Smooth muscle cell of bladder (primary cell): ENCODE data around the gene HNRNPA2B1. TPM values are rescaled to one million over a fixed set of nuclear protein-coding genes. Genes with fewer than 3 reads are reported as not detected.

Experiments used
- total RNA-seq: library from RNA; depleted of rRNA; stranded (reverse); fragments of >200 nt; gene quantifications from 2 replicates; pipeline ENCODE4 v1.2.3, GENCODE V29; 2014

Gene HNRNPA2B1
- total RNA-seq: 57.2 and 69.4 TPM in 2 replicates

GRCh38 chr7:26200444-26201246 is at the start of gene HNRNPA2B1:
HNRNPA2B1 (minus strand) TSS chr7:26200746; CDS start chr7:26200577, 169 bp downstream.

GRCh38 chr7:26201247-26202018 is 887 bp upstream of the HNRNPA2B1 start, which contains the start of gene CBX3:
CBX3 (plus strand) TSS chr7:26201745; CDS start chr7:26202999, 1,254 bp downstream.

GRCh38 chr7:26151953-26152781 is 48.4 kb downstream of the HNRNPA2B1 start, which contains the start of gene NFE2L3:
NFE2L3 (plus strand) TSS chr7:26152198; CDS start chr7:26152499, 301 bp downstream.

Other genes with a start within 250 kb of the HNRNPA2B1 start
- gene NFE2L3, start 48.5 kb downstream of the HNRNPA2B1 start, total RNA-seq: 3.1 and 4.7 TPM in 2 replicates
- 105 and 112 TPM in 2 replicates for gene CBX3, start 999 bp upstream of the HNRNPA2B1 start, total RNA-seq
- 0.37 and 0.85 TPM in 2 replicates for gene SNX10, start 91.1 kb upstream of the HNRNPA2B1 start, total RNA-seq